HG02840 (cell line): Measurements from ENCODE around the gene CLTC.

ENCODE experiments used
- ATAC-seq: cut with Tn5 transposase; IDR thresholded peaks from one replicate; pipeline ENCODE4 v1.9.1; 2021; ENCODE audit warnings: mild to moderate bottlenecking, moderate library complexity, moderate number of reproducible peaks; ENCODE audit not compliant: unreplicated experiment, low FRiP score

The CLTC gene

DNA sequence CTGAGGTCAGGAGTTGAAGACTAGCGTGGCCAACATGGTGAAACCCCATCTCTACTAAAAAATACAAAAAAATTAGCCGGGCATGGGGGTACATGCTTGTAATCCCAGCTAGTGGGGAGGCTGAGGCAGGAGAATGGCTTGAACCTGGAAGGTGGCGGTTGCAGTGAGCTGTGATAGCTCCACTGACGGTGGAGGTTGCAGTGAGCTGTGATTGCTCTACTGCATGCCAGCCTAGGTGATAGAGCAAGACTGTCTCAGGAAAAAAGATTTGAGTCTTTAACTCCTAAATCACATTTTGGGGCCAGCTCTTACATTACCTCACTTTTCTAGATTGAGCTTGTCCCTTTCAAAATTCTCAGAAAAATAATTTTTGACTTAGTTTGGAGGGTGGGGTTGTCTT lies 102.9 kb downstream of the CLTC start:
- no peak for ATAC-seq

DNA sequence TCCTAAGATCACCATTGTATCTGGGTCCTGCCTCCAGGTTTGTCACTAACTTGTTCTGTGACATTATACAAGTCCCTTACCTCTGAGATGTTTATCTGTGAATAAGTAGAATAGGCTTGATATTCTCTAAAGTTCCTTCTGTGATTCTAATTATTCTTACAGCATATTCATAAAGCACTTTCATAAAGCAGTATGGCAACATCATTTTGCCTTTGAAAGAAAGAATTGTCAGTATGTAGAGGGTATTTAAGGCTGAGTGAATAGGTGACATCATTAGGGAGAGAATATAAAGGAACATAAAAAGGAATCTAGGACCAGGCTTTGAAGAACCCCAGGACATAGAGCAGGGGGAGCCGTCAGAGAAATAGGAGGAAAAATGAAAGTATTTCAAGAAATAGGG lies 103.3 kb downstream of the CLTC start:
- no peak for ATAC-seq

DNA sequence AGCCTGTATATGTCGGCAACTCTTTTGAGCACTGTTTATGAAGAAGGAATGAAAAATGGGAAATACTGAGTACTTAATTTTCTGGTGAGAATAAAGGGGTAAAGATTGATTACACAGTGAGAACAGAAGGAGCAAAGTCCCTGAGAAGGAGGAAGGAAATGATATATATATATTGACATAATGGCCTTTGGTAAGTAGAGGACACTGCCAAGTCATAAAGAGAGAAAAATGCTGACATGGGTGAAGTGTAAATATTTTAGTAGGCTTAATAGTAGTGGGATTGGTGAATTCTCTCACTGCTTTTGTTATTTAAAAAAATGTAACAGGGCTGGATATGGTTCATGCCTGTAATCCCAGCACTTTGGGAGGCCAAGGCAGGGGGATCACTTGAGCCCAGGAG lies 103.9 kb downstream of the CLTC start:
- no peak for ATAC-seq

DNA sequence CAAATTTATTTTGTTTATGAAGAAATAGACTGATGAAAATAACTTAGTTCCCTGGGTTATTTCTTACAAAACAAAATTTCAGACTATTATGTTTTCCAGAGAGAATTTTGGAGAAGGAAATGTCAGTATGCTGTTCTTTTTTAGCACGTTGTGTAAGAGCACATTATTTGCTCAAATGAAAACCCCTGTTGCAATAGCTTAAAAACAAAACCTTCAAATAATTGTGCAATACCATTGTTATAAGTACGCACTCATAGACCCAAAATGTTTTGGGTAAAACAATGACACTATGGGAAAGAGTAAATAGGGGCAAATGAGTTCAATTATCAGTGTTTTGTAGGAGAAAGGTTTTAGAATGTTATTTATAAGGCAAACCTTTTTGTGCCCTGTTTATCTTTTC lies 106.0 kb downstream of the CLTC start:
- no peak for ATAC-seq

DNA sequence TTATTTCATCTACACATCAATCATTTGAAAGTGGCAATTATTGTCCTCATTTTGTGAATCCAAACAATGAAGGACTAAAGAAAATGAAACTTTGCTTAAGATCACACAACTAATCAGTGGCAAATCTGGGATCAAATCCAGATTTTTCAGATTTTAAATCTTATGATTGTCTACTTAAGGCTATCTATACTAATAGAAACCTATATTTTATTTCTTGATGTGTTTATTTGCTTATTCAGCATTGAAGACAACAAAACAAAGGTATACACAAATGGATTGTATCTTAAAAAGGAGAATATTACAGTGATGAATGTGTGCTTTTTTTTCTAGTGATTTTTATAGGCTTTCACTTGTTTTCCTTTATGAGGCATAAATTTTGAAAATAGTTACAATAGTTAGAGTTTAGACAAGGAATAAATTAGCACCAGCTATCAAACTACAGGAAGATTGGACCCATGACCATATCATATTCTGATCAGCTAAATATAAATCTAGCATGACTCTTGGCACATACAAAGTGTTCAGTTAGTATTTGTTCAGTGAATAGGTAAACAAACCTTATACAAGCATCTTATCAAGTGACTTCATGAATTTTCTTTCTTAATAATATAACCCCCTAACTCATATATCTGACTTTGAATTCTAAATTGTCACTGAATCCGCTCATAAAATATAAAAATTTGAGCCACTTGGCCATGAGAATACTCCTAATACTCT lies 108.3 kb downstream of the CLTC start:
- ATAC-seq, result no peak

DNA sequence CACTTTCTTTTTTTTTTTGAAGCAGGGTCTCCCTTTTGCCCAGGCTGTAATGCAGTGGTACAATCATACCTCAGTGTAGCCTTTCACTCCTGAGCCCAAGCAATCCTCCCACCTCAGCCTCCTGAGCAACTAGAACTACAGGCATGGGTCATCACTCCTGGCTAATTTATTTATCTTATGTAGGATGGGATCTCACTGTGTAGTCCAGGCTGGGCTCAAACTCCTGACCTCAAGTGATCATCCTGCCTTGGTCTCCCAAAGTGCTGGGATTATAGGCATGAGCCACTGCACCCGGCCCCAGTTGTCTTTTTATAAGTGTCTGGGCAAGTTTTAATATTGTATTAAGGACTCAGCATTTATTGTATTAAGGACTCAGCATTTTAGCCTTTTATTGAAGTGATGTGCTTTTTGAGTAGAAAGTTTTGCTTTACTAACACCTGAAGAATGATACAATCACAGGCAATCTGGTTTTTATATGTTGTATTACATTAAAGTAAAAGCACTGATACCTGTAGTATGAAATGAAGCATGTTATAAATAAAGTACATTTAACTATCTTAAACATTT lies 110.7 kb downstream of the CLTC start:
- no peak for ATAC-seq

DNA sequence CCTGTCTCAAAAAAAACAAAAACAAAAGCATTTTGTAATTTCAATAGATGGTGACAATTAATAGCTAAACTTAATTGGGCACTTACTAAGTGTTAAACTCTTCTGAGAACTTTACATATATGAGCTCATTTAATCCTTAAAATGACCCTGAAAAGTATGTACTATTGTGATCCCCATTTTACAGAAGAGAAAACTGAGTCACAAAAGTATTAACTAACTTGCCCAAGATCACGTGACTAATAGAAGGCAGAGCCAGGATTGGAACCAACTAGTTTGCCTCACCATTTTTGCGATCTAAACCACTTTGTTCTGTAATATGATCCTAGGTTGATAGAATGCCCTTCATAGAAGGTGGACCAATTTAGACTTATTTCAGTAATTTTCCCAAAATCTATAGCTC lies 114.0 kb downstream of the CLTC start:
- no peak for ATAC-seq

DNA sequence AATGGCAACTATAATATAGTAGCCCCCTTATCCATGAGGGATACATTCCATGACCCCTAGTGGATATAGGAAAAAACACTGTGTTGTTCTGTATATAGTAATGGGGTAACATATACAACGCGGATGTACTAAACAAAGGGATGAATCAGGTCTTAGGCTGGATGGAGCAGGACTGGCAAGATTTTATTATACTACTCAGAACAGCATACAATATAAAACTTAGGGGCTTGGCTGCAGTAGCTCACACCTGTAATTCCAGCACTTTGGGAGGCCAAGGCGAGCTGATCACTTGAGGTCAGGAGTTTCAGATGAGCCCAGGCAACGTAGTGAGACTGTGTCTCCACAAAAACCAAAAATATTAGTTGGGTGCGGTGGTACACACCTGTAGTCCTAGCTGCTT lies 114.5 kb downstream of the CLTC start:
- ATAC-seq, result no peak

DNA sequence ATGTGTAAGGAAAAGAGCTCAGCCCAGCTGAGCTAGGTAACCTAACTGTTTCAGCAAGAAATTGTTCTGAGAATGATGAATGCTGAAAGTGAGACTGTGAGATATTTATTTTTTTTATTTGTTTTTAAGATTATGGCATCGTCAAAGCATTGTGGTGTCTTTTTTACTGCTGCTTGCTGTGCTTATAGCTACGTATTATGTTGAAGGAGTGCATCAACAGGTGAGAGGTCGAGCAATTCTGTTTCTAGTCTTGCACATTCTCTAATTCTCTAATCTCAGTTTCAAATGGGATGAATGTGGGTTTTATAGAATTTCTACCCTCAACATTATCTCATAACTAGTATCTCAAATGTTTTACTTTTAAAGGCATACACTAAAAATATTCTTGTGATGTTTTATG lies 117.6 kb downstream of the CLTC start:
- ATAC-seq, result no peak

DNA sequence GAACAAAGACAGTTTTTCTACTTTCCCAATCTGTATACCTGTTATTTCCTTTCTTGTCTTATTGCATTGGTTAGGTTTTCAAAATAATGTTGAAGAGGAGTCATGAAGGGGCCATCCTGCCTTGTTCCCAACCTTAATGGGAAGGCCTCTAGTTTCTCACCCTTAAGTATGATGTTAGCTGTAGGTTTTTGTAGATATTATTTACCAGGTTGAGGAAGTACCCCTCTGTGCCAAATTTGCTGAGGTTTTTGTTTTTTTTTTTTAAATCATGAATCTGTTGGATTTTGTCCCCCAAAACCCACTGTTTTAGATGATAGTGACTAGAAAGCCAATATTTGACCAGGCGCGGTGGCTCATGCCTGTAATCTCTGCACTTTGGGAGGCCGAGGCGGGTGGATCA lies 124.1 kb downstream of the CLTC start:
- no peak for ATAC-seq

DNA sequence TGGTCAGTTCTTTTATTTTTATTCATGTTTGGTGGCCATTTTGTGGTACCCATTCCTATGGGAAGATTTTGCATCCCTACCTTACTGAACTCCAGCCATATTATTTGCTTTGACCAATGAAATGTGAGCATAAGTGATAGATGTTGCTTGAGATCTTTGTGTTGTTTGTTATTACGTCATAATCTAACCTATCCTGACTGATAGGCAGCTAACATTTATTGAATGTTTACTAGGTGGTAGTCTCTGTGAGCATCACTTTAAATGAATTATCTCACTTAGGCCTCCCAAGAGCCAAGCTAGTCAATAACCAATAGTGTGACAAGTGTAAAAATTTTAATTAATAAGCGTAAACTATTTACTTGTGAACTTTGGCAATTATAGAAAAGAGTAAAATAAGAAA lies 125.3 kb downstream of the CLTC start:
- ATAC-seq, result no peak
